Measurements from ENCODE around the gene PHLPP1. TPM values are rescaled to one million over a fixed set of nuclear protein-coding genes. Genes with fewer than 3 reads are reported as not detected.

Gene PHLPP1
- total RNA-seq, 1 experiment from 2014 or later = 13.7 TPM

GRCh38 chr18:62880673-62881364 lies 165.5 kb downstream of the PHLPP1 start:
- CTCF ChIA-PET = no interaction called here
- POLR2A ChIA-PET (ENCODE audit: low non-redundant PET) = interaction anchor here (0.6 kb wide), 1 partner anchor 180 kb away, joined by 3 read pairs; no protein-coding TSS in a partner anchor
- no TSS peak for BruUV-seq (replicated peaks)
- no peak for TF ChIP-seq EZH2 (IDR thresholded peaks at IDR 0.05; ENCODE audit: borderline replicate concordance, low read depth, low read length, poor library complexity, severe bottlenecking)
- TF ChIP-seq, protein P1, sequence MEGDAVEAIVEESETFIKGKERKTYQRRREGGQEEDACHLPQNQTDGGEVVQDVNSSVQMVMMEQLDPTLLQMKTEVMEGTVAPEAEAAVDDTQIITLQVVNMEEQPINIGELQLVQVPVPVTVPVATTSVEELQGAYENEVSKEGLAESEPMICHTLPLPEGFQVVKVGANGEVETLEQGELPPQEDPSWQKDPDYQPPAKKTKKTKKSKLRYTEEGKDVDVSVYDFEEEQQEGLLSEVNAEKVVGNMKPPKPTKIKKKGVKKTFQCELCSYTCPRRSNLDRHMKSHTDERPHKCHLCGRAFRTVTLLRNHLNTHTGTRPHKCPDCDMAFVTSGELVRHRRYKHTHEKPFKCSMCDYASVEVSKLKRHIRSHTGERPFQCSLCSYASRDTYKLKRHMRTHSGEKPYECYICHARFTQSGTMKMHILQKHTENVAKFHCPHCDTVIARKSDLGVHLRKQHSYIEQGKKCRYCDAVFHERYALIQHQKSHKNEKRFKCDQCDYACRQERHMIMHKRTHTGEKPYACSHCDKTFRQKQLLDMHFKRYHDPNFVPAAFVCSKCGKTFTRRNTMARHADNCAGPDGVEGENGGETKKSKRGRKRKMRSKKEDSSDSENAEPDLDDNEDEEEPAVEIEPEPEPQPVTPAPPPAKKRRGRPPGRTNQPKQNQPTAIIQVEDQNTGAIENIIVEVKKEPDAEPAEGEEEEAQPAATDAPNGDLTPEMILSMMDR (conservative IDR thresholded peaks at IDR 0.05; ENCODE audit: low read depth, low read length) = no peak
- intact Hi-C loops (cut with micrococcal nuclease; ENCODE audit: unreplicated experiment) = no loop called here
- no peak overlapping the region for H3K4me3 ChIP-seq (ENCODE audit: low read depth, low read length, poor library complexity, severe bottlenecking)
- no peaks in the 10 kb centered on the region for H3K9me3 ChIP-seq (ENCODE audit: low read depth, low read length, poor library complexity, severe bottlenecking)
- H3K36me3 ChIP-seq (ENCODE audit: insufficient read depth, low read length, poor library complexity, severe bottlenecking) = no peaks in the 10 kb centered on the region
- H3K27ac ChIP-seq (ENCODE audit: low read depth, low read length, poor library complexity, severe bottlenecking) = no peak overlapping the region
- H3K4me1 ChIP-seq (ENCODE audit: insufficient read depth, low read length, poor library complexity, severe bottlenecking) = peaks cover 21% of the 10 kb centered on the region
- H3K27me3 ChIP-seq (replicated peaks; ENCODE audit: insufficient read depth, low read depth, low read length, poor library complexity) = no peaks in the 10 kb centered on the region
- no peak for DNase-seq (ENCODE audit: low spot score)

GRCh38 chr18:62881509-62882016 lies 166.2 kb downstream of the PHLPP1 start:
- intact Hi-C loops (cut with micrococcal nuclease; ENCODE audit: unreplicated experiment) = no loop called here
- ChIA-PET CTCF (no interaction called here), POLR2A (ENCODE audit: low non-redundant PET) (no interaction called here)
- peaks cover 21% of the 10 kb centered on the region for H3K4me1 ChIP-seq (ENCODE audit: insufficient read depth, low read length, poor library complexity, severe bottlenecking)
- TF ChIP-seq EZH2 (IDR thresholded peaks at IDR 0.05; ENCODE audit: borderline replicate concordance, low read depth, low read length, poor library complexity, severe bottlenecking) = no peak
- TF ChIP-seq, protein P1 (conservative IDR thresholded peaks at IDR 0.05; ENCODE audit: low read depth, low read length) = no peak
- no peaks in the 10 kb centered on the region for H3K27me3 ChIP-seq (replicated peaks; ENCODE audit: insufficient read depth, low read depth, low read length, poor library complexity)
- DNase-seq (ENCODE audit: low spot score) = peak; percentile 21
- no peak overlapping the region for H3K4me3 ChIP-seq (ENCODE audit: low read depth, low read length, poor library complexity, severe bottlenecking)
- H3K36me3 ChIP-seq (ENCODE audit: insufficient read depth, low read length, poor library complexity, severe bottlenecking) = no peaks in the 10 kb centered on the region
- H3K27ac ChIP-seq (ENCODE audit: low read depth, low read length, poor library complexity, severe bottlenecking) = no peak overlapping the region
- BruUV-seq (replicated peaks) = no TSS peak
- no peaks in the 10 kb centered on the region for H3K9me3 ChIP-seq (ENCODE audit: low read depth, low read length, poor library complexity, severe bottlenecking)

GRCh38 chr18:62883937-62884735 lies 168.8 kb downstream of the PHLPP1 start:
- no TSS peak for BruUV-seq (replicated peaks)
- TF ChIP-seq, protein P1 (conservative IDR thresholded peaks at IDR 0.05; ENCODE audit: low read depth, low read length) = no peak
- no peak for TF ChIP-seq EZH2 (IDR thresholded peaks at IDR 0.05; ENCODE audit: borderline replicate concordance, low read depth, low read length, poor library complexity, severe bottlenecking)
- CTCF ChIA-PET = no interaction called here
- no peaks in the 10 kb centered on the region for H3K27me3 ChIP-seq (replicated peaks; ENCODE audit: insufficient read depth, low read depth, low read length, poor library complexity)
- intact Hi-C loops (cut with micrococcal nuclease; ENCODE audit: unreplicated experiment) = no loop called here
- H3K4me1 ChIP-seq (ENCODE audit: insufficient read depth, low read length, poor library complexity, severe bottlenecking) = no peaks in the 10 kb centered on the region
- H3K27ac ChIP-seq (ENCODE audit: low read depth, low read length, poor library complexity, severe bottlenecking) = no peak overlapping the region
- no peak for DNase-seq (ENCODE audit: low spot score)
- POLR2A ChIA-PET (ENCODE audit: low non-redundant PET) = no interaction called here
- no peak overlapping the region for H3K4me3 ChIP-seq (ENCODE audit: low read depth, low read length, poor library complexity, severe bottlenecking)
- no peaks in the 10 kb centered on the region for H3K36me3 ChIP-seq (ENCODE audit: insufficient read depth, low read length, poor library complexity, severe bottlenecking)
- no peaks in the 10 kb centered on the region for H3K9me3 ChIP-seq (ENCODE audit: low read depth, low read length, poor library complexity, severe bottlenecking)
